HG02943 (cell line): ENCODE measurements around the gene LZTR1.
"Not testable (repeated sequence)": the region's sequence is repeated elsewhere in the genome, so short reads cannot be mapped to it uniquely, and the experiment has no call there.

Experiments
- ATAC-seq: cut with Tn5 transposase; IDR thresholded peaks from one replicate; pipeline ENCODE4 v1.9.1; 2021; ENCODE audit warnings: mild to moderate bottlenecking, low read depth, moderate library complexity; ENCODE audit not compliant: unreplicated experiment

LZTR1 gene

DNA sequence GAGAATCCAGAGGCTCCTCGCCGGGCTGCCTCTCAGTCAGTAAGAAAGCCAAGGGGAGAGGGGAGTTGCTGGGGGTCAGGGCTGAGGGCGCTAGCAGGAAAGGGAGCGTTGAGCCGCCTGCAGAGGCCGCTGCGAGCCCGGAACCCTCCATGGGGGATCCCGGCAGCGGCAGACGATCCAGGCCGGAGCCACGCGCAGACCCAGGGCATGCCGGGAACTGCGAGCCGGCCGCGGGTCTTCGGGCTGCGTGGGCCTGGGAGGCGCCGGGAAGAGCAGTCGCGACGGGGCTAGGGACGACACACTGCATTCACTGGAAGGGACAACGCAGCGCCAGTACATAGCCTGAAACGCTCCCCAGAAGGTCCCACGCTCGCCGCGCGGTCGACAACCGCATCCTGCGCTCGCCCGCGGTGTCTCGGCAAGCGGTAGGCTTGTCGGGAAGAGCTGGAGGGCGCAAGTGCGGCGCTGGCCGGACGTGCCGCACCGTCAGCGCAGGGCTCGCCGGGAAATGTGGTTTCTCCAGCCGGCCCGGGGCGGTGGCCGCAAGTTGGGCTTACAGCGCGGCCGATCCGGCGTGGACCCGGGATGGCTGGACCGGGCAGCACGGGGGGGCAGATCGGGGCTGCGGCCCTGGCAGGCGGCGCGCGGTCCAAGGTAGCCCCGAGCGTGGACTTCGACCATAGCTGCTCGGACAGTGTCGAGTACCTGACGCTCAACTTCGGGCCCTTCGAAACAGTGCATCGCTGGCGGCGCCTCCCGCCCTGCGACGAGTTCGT, at the start of gene LZTR1:
Gene LZTR1, plus strand, starts transcription at position 511 of the 776 bp plus-strand sequence. Its CDS starts 75 bp downstream, at position 586.
- ATAC-seq: peak; percentile 67

DNA sequence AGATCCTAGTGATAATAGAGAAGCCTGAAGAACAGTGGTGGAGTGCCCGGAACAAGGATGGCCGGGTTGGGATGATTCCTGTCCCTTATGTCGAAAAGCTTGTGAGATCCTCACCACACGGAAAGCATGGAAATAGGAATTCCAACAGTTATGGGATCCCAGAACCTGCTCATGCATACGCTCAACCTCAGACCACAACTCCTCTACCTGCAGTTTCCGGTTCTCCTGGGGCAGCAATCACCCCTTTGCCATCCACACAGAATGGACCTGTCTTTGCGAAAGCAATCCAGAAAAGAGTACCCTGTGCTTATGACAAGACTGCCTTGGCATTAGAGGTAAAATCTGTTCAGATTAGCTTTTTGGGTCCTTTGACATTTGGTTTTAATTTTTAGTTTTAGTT, 48.2 kb upstream of the LZTR1 start:
- ATAC-seq: no peak

DNA sequence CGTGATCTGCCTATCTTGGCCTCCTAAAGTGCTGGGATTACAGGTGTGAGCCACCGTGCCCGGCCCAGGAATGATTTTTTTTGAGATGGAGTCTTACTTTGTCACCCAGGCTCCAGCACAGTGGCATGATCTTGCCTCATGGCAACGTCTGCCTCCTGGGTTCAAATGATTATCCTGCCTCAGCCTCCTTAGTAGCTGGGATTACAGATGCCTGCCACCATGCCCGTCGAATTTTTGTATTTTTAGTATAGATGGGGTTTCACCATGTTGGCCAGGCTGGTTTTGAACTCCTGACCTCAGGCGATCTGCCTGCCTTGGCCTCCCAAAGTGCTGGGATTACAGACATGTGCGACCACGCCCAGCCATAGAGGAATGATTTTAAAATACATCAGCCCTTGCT, 47.0 kb upstream of the LZTR1 start:
- ATAC-seq: not testable (repeated sequence)

DNA sequence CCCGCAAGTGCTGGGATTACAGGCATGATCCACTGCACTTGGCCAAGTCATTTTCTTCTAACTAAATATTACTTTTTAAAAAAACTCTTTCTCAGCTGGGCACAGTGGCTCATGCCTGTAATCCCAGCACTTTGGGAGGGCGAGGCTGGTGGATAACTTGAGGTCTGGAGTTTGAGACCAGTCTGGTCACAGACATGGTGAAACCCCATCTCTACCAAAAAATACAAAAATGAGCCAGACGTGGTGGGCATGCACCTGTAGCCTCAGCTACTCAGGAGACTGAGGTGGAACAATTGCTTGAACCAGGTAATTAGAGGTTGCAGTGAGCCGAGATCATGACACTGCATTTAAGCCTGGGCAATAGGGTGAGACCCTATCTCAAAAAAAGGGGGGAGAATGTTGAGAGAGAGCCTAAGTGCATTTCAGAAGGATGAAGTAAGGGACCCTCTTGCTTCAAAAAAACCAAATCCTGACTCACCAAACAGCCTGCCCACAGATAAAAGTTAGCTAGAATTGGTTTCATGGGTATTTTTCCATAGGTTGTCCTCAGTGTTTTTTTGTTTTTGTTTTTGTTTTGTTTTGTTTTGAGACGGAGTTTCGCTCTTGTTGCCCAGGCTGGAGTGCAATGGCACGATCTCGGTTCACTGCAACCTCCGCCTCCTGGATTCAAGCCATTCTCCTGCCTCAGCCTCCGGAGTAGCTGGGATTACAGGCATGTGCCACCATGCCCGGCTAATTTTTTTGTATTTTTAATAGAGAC, 46.1 kb upstream of the LZTR1 start:
- ATAC-seq: not testable (repeated sequence)

DNA sequence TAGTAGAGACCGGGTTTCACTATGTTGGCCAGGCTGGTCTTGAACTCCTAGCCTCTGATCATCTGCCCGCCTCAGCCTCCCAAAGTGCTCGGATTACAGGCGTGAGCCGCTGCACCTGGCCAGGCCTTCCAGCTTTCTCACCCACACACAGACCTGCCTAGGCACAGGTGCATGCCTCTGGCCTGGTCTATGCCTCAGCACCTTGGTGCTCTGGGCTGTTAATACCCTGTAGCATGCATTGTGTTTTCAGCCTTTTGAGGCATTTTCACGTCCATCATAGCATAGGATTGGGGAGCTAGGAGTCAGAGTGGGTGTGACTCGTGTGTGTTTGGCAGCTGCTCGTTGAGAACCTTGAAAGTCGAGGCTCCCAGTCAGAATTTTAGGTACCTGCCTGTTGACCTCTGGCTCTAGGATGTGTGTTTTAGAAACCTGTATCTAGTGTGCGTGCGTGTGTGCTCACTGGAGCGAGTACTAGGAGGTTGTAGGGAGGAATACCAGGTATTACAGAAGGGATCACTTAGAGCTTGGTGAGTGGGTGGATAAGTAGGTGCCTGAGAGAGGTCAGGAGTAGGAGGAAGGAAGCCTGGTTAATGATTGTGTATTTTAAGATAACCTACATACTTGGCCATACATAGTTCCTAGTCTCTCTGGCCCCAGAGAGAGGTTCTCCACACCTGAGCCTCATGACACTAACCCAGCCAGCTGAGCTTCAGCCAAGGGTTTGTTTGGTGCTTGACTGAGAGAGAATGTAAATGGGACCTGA, 44.9 kb upstream of the LZTR1 start:
- no peak for ATAC-seq

DNA sequence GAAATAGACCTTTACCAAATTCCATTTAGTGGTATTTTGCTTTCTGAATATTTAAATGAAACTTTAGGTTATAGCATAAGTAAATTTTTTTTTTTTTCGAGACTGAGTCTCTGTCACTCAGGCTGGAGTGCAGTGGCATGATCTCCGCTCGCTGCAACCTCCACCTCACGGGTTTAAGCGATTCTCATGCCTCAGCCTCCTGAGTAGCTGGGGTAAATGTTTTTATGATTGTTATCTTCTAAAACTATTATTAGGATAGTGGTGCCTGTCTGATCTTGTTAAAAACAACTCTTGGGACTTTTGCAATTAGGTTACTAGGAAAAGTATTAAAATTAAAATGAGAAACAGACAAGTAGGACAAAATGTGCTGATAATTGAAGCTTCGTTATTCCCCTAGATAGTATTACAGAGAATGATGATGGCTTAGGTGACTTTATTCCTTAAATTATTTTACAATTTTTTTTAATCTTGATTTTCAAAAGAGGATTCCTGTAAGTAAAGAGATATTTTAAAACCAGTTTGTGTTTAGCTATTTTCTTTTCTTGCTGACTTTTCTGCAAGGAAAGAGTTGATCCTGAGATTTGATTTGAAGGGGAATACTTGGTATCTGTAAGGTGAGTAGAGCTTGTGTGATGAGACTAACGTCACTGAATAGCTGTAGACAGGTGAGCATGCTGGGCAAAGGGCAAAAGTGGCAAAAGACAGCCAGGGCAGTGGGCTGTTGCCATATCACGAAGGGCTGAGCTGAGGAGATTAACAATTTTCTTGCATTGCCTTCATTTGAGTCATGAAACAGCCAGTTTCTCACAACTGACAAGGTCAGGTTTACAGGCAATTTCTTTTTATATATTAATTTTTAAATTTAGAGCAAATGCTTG, 44.1 kb upstream of the LZTR1 start:
- no peak for ATAC-seq

DNA sequence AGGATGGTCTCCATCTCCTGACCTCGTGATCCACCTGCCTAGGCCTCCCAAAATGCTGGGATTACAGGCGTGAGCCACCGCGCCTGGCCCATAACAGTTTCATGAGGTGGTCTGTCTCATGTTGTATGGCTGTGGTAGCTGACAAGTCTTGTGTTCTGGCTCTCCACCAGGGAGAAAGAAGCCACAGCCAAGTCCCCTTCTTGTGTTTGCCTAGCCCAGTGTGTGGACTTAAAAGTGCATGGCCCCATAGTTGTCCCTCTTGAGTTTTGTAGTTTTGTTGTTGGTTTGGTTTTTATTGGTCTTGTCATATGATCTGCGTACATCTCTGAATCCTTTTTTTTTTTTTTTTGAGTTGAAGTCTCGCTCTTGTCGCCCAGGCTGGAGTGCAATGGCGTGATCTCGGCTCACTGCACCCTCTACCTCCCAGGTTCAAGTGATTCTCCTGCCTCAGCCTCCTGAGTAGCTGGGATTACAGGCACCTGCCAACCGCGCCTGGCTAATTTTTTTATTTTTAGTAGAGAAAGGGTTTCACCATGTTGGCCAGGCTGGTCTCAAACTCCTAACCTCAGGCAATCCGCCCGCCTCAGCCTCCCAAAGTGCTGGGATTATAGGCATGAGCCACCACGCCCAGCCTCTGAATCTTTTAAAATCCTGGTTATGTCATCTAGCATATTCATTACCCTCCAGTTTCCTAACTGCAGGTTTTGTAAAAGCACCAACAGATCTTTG, 42.5 kb upstream of the LZTR1 start:
- ATAC-seq: not testable (repeated sequence)

DNA sequence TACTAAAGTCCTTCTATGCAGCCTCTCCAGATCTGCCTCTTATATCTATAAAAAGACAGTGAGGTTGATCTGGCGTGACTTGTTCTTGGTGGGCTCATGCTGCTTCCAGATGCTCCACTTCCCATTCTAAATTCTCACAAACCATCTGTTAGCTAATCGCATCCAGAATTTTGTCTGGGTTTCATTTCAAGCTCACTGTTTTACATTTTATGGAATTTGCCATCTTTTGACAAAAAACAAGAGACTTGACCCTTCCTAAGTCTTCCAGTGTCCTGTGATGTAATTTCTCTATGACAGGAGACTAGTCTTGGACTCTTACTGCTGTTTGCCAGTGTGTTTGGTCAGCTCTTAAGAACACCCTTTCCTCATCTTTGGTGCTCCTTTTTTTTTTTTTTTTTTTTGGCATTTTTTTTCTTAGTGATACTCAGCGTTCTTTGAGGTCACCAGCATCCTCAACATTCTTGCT, 41.9 kb upstream of the LZTR1 start:
- no peak for ATAC-seq

DNA sequence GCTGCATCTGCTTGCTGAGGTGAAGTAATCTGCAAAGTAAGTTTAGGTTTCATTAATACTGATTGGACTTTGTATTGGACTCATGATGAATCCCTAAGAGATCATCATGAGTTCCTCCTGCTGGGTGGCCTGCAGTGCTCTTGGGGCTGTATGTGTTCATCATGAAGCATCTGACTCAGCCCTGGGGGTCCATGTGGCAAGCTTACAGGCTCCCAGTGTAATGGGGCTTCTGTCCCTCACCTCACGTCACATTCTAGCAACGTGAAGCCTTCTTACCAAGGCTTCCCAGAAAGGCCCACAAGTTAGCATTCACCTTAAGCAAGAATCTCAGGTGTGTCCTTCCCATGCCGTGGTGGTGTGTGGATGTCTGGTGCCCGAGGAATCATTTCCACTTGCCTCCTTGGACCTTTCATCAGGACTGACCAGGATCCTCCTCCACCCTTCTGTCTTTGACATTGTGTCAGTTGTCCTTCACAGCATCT, 41.2 kb upstream of the LZTR1 start:
- no peak for ATAC-seq

DNA sequence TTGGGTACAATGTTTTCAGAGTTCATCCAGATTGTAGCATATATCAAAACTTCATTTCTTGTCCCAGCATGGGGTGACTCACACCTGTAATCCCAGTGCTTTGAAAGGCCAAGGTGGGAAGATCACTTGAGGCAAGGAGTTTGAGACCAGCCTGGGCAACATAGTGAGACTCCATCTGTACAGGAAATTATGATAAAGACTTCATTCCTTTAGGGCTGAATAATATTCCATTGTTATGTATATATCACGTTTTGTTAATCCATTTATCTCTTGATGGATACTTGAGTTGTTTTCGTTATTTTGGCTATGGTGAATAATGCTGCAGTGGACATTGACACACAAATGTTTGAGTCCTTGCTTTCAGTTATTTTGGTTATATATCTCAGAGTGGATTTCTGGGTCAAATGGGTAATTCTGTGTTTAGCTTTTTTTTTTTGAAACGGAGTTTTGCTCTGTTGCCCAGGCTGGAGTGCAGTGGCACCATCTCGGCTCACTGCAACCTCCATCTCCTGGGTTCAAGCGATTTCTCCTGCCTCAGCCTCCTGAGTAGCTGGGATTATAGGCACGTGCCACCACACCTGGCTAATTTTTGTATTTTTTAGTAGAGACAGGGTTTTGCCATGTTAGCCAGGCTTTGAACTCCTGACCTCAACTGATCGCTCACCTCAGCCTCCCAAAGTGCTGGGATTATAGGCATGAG, 39.7 kb upstream of the LZTR1 start:
- ATAC-seq: not testable (repeated sequence)

DNA sequence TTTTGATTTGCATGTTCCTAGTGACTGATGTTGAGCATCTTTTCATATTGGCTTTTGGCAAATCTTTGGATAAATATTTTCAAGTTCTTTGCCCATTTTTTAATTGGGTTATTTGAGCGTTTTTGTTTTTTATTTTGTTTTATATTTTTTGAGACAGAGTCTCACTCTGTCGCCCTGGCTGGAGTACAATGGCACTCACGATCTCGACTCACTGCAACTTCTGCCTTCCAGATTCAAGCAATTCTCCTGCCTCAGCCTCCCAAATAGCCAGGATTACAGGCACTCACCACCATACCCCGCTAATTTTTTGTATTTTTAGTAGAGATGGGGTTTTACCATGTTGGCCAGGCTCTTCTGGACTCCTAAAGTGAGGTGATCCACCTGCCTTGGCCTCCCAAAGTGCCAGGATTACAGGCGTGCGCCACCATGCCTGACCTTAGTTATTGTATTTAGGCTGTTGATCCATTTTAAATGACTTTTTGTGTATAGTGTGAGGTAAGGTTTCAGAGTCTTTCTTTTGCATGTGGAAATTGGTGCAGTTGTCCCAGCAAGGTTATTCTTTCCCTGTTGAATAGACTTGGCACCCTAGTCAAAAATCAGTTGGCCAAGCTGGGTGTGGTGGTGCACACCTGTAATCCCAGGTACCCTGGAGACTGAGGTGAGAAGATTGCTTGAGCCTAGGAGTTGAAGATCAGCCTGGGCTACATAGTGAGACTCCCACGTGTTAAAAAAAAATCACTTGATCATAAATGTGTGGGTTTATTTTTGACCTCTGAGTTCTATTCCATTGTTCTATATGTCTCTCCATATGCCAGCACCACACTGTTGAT, 38.8 kb upstream of the LZTR1 start:
- no peak for ATAC-seq

DNA sequence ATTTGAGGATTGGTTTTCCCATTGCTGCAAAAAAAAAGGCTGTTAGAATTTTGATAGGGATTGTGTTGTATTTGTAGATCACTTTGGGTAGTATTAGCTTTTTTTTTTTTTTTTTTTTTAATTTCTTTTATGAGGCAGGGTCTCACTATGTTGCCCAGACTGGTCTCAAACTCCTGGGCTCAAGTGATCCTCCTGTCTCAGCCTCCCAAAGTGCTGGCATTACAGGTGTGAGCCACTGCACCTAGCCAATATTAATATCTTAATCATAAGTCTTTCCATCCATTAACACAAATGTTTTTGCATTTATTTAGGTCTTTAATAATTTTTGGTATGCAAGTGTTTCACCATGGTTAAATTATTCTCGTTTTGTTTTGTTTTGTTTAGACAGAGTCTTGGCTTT, 38.1 kb upstream of the LZTR1 start:
- no peak for ATAC-seq

DNA sequence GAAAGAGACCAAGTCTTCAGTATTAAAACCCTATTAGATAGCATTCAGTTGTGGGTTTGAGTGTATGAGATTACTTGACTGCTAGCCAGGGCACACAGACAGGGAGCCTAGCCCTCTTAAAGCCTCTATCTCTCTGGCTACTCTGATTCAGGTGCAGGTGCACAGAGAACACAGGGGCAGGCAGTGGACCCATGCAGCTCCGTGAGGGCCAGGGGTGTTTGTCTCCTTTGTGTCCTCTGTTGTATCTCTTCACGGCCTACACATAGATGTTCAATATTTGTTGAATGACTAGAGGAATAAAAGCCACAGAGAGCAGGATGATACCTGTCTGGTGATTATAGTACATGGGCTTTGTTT, 36.5 kb upstream of the LZTR1 start:
- ATAC-seq: no peak

DNA sequence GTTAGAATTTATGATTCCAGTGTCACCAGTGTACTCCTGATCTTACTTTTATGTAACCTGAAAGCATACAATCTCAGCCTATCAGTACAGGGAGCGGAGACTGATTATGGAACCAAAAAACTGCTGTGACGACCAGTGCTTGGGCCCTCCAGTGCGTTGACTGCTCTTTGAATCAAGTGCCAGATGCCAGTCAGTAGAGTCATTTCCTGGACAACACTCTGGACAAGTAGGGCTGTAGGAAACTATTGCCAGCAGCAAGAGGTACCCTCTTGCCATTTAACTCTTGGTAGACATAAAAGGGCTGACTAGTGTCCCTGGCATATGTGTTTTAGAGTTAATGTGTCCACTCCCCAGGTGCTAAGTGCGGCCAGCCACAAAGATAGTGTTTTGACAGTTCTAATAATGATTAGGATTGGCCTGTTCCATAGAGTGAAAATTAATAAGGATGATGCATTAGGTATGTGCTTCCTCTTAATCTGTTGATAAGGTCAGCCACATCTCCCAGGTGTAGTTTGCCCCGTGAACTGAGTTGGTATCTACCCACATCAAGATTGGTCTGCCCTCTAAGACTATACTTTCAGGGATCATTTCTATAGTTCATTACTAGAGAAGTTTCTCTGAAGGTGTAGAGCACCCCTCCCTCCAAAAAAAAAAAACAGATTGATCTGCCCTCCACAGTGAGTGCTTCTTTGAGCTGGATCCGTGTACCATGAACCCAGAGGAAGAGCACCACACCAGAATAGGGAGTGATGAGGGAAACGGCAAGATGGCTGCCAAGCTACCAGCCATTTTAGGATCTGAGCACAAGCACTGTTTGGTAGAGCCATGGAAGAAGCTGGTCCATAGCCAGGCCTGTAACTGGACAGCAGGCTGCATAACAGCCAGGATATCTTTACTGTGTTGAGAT, 35.8 kb upstream of the LZTR1 start:
- ATAC-seq: no peak

DNA sequence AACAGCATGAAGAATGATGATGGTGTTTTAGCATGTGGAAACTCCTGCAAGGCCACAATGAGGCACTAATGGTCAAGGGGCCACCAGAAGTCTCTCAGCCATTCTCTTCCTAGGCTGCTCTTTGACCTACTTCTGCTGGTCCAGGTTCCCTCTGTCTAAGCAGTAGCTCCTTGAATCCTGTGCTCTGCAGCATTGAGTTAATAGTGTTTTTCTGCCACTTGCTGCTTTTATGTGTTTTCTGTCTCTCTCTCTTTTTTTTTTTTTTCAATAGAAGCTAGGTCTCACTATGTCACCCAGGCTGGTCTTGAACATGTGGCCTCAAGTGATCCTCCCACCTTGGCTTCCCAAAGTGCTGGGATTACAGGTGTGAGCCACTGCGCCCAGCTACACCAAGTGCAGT, 35.1 kb upstream of the LZTR1 start:
- ATAC-seq: no peak

DNA sequence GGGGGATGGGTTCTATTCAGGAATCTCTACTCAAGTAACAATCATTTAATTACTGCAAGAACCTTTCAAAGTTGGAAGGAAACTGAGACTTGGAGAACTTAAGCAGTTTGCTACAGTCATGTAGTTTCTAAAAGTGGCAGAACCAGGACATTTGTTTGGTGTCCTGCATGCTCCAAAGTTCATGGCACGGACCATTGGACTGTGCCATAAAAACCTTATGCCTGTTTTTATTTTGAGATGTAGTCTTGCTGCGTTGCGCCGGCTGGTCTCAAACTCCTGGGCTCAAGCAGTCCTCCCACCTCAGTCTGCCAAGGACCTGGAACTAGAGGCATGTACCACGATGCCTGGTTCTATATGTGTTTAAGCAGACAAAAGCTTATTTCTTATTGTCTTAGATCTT, 33.6 kb upstream of the LZTR1 start:
- ATAC-seq: no peak

DNA sequence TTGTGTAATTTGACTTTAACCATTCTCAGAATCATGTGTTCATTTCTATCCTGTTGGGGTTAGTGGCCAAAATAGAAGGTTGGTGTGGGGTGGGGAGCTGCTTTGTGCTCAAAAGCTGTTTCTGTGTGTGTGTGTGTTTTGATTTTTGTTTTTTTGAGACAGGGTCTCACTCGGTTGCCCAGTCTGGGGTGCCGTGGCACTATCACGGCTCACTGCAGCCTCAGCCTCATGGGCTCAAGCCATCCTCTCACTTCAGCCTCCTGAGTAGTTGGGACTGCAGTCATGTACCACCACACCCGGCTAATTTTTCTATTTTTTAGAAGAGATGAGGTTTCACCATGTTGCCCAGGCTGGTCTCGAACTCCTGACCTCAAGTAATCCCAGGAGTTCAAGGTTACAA, 33.1 kb upstream of the LZTR1 start:
- no peak for ATAC-seq
